Thyroid gland (tissue), 4 donors: Measurements from ENCODE around the gene MRPL46.

Experiments
- POLR2A ChIP-seq, 2 donors: fragments of 450-650 bp; IDR thresholded peaks; one replicate each; pipeline ENCODE4 v1.6.1; 2017; ENCODE audit warnings: antibody characterized with exemption in 2 of 2, mild to moderate bottlenecking in 2 of 2, moderate library complexity in 1 of 2
- TF ChIP-seq, protein P1 (sequence below), 6 experiments: fragments of 200-600 bp in 3 of 6; fragments of 450-650 bp in 3 of 6; sonication (generic) in 3 of 6; IDR thresholded peaks; one replicate each; pipeline ENCODE4 v1.5.1; 2016 to 2019; ENCODE audit warnings: antibody characterized with exemption in 6 of 6, mild to moderate bottlenecking in 2 of 6, inconsistent platforms in 1 of 6, moderate library complexity in 1 of 6

GRCh38 chr15:88487796-88488523 is 20.8 kb upstream of the MRPL46 start:
- TF ChIP-seq, protein P1, sequence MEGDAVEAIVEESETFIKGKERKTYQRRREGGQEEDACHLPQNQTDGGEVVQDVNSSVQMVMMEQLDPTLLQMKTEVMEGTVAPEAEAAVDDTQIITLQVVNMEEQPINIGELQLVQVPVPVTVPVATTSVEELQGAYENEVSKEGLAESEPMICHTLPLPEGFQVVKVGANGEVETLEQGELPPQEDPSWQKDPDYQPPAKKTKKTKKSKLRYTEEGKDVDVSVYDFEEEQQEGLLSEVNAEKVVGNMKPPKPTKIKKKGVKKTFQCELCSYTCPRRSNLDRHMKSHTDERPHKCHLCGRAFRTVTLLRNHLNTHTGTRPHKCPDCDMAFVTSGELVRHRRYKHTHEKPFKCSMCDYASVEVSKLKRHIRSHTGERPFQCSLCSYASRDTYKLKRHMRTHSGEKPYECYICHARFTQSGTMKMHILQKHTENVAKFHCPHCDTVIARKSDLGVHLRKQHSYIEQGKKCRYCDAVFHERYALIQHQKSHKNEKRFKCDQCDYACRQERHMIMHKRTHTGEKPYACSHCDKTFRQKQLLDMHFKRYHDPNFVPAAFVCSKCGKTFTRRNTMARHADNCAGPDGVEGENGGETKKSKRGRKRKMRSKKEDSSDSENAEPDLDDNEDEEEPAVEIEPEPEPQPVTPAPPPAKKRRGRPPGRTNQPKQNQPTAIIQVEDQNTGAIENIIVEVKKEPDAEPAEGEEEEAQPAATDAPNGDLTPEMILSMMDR (IDR thresholded peaks at IDR 0.05), result no peak
- no peak for TF ChIP-seq POLR2A (IDR thresholded peaks at IDR 0.05)
